ENCODE results near the gene PDGFD. TPM values are rescaled to one million over a fixed set of nuclear protein-coding genes. Genes with fewer than 3 reads are reported as not detected.

The PDGFD gene
- total RNA-seq = 19.6 TPM

DNA sequence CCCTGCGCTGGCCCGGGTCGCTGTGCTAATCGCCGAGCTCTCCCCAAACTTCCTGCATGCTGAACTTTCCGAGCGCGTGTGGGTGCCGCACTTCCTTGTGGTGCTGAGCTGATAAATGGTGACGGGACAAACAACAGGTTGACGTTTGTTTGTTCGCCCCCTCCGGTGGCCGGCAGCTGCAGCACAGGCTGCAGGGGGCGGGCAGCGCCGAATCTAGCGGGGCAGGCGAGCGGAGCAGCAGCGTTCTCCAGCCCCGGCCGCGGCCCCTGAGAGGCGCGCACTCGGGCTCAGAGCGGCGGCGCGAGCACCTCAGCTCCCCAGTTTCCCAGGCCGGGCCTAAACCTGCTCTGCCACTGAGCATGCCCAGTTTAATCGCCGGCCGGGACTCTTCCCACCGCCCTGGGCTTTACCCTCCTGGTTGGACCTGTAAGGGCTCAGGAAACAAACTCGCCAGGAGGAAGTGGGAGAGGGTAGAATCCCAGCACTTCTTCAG is at the start of gene PDGFD:
Gene PDGFD (minus strand): TSS at position 120 of the 493 bp plus-strand sequence.
- DNase-seq (ENCODE audit: low spot score) = peak; percentile 71
- ATAC-seq = peak; percentile 89
- intact Hi-C loops (cut with DNase I) = no loop called here

DNA sequence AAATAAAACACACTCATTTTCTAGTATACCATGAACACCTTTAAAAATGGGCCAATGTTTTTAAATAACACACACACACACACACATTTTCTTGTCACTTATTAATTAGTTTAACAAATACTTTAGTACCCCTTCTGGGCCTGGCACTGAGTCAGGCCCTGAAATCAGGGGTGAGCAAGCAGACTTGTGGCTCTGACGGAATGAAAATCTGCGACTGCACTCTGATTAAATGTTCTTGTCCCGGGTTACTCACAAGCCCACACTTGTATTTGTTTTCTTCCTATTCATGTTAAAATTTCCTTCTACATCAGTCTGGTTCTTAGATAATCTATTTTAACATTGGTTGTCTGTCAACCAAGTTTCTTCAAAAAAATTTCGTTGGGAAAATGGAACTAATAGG is 43.0 kb upstream of the PDGFD start:
- intact Hi-C loops (cut with DNase I) = no loop called here
- DNase-seq (ENCODE audit: low spot score) (no peak), ATAC-seq (no peak)

DNA sequence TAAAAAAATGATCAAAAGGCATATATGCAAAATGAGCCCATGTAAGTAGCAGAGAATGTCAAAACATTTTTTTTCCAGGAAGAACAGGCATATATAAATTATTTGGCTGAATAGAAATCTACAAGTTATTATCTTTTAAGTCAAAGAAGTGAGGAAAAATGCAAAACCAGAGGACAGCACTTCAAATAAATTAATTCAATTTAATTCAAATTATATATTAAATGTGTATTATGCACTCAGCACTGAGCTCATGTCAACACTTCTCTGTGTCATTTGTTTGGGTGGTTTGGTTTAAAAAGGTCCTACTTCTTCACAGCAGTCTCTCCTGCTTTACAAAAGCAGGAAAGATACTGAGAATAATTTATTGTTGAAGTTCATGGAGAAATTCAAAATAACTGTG is 41.9 kb upstream of the PDGFD start:
- ATAC-seq (no peak), DNase-seq (ENCODE audit: low spot score) (no peak)
- intact Hi-C loops (cut with DNase I) = no loop called here

DNA sequence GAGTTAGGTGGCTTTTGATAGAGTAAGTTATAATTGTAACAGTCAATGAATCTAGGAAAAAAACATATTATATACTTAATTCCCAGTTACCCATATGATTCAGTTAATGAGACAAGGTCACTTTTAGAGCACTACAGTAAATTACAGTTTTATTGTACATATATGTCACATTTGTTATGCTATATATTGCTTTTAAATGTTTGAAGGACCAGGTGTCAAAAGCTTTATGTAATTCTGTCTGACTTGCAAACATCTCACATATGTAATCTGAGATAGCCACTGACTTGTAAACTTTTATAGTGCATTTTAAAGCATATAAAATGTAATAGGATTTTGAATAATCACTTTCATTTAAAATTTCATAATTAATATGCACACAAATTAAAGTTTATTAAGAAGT is 36.7 kb upstream of the PDGFD start:
- ATAC-seq = no peak
- DNase-seq (ENCODE audit: low spot score) = no peak
- intact Hi-C loops (cut with DNase I) = no loop called here

DNA sequence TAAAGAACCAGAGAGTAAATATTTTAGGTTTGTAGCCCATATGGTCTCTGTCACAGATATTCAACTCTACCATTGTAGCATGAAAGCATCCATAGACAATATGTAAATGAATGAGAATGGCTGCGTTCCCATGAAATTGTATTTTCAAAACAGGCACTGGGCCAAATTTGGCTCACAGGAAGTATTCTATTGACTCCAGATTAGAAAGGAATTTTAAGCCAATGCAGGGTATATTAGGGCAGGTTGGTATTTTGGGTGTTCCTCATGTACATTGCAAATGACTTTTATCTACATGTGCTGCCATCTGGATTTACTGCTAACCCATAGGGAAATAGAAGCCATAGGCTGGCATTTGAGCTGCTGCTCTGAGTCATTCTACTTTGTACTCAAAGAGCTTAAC is 35.1 kb upstream of the PDGFD start:
- intact Hi-C loops (cut with DNase I) = no loop called here
- ATAC-seq (no peak), DNase-seq (ENCODE audit: low spot score) (no peak)

DNA sequence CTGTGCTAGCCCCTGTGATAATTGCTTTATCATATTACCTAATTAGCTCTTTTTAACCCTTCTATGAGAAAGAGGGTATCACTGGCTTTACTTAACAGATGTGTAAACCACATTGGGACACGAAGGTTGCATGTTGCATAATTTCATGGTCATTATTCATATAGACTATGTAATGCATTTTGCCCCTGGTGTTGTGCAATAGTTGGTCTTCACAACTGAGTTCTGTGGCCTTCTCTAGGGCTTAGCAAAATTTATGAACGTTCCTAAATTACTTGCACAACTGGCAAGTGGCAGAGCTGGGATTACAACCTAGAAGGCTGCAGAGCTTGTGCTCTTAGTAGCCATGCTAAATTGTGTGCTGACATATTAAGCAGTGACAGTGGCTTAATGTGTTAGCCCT is 34.6 kb upstream of the PDGFD start:
- DNase-seq (ENCODE audit: low spot score) = no peak
- no peak for ATAC-seq
- intact Hi-C loops (cut with DNase I) = no loop called here

DNA sequence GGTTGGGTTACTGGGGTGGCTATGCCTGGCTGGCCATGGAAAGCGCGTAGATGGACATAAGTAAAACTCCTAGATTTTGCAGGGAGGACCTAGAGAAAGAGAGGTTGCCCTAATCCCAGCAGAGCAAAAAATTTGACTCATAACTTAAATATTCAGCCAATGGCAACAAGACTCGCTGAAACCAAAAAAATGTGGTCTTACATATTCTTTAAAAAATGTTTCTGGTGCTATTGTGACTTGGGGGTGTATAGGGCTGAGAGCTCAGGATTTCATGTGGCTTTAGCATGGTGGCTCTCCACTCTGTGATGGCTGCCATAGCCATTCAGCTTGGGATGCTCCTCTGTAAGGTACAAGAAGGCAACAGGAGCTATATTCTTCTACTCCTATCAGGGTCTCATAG is 27.2 kb upstream of the PDGFD start:
- no peak for DNase-seq (ENCODE audit: low spot score)
- intact Hi-C loops (cut with DNase I) = no loop called here
- no peak for ATAC-seq

DNA sequence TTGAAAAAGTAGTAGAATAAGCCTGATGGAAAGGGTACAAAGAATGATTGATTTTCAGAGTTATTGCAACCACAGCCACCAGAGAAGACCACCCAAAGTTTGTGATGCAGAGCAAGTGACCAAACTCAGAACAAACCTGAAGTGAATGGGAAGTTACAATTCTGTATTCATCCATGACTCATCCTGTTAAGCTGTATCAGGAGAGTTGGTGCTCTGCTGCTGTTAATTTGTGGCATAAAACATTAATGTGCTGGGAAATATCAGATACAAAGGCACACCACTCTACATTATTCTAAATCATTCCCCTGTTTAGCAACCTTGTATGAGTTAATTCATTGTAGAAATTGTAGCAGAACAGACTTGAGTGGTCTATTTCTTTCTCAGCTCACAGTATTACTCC is 19.6 kb upstream of the PDGFD start:
- intact Hi-C loops (cut with DNase I) = no loop called here
- ATAC-seq (no peak), DNase-seq (ENCODE audit: low spot score) (no peak)

DNA sequence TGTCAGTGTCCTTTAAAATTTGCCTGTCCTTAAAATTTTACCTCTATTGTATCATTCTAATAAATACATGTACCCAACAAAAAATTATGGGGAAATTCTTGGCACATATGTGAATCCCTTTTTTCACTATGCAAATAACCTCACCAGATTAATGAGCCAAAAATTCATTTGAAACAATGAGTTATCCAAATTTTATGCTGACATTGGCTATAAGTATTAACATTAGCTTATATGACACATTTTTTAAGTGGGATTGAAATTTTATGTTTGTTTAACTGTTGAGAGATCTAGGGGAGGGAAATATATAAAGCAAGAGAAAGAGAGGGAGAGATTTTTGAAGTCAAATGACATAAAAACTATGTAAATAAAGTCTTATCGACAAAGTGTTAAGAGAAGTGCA is 11.8 kb upstream of the PDGFD start:
- DNase-seq (ENCODE audit: low spot score) (no peak), ATAC-seq (no peak)
- intact Hi-C loops (cut with DNase I) = loop anchor here (5.0 kb wide), 1 partner anchor 402 kb away; no protein-coding TSS in a partner anchor

DNA sequence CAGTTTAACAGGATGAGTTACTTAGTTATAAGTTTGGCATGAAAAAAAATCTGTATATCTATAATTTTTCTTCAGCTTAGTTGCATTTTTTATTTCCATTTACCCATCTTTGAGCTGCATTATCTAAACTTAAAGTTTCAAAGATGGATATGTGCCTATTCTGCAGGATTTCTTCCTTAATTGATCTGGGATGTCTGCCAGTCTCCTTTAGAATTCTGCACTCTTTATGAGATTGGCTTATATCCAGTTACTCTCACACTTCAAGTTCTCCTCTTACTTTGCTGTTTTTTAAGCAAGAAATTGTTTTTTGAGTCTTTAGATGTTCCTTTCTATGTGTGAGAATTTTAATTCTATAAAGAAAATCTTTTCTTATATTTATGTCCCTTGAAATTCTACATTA is 5.1 kb upstream of the PDGFD start:
- intact Hi-C loops (cut with DNase I) = no loop called here
- no peak for ATAC-seq
- DNase-seq (ENCODE audit: low spot score) = no peak

DNA sequence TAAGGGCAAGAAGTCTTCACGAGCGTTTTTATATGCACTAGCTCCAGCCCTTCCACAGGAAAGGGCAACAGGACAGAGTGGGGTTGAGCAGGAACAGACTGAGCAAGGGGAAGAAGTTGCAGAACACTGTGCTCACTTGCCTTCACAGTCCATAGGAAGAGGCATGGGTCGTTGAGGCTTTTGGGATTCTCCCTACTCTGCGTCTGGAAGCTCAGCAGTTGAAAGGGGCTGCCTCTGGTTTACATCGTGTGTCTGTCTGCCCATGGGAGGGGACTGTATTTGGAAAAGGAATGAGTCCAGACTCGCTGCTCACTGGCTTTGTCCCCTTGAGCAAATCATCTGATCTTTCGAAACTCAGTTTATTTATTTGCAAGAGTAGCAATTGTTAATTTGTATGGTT is 1.1 kb upstream of the PDGFD start:
- DNase-seq (ENCODE audit: low spot score) (no peak), ATAC-seq (no peak)
- intact Hi-C loops (cut with DNase I) = no loop called here

DNA sequence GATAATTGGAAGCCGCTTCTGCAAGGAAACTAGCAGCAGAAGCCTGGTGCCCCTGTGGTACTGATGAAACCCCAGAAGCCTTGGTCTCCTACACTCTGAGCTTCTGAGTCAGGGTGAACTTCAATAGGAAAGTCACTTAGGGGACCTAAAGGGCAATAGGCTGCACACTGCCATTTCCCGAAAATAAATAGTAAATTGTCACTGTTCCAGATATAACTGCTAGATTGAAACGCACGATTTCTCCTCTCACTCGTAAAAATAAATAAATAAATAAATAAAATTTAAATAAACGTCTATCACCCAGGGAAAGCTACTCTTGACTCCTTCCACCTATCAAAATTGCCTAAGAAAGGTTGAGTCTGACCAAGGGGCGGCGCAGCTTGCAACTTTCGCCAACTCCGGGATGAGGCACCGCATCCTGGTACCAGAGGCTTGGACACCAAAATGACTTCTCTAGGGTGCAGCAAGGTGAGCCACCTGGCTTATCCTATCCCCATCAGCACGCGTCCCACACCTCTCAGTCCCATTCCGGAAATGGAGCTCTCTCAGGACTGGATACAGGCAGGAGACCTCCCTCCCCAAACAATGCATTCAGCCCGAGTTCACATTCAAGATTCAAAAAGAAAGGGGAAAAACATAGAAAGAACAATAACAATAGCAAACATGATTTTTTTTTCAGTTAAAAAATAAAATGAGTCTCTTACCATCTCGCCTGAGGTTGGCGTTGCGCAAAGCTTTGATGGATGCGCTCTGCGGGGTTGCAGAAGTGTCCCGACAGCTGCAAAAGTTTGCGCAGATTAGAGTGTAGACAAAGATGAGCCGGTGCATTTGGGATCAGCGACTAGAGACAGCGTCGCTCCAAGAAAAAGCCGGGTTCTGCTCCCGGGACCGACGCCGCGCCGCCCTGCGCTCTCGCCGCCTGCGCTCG is 583 bp downstream of the PDGFD start:
- ATAC-seq (peak; percentile 66), DNase-seq (ENCODE audit: low spot score) (peak; percentile 62)
- intact Hi-C loops (cut with DNase I) = no loop called here

DNA sequence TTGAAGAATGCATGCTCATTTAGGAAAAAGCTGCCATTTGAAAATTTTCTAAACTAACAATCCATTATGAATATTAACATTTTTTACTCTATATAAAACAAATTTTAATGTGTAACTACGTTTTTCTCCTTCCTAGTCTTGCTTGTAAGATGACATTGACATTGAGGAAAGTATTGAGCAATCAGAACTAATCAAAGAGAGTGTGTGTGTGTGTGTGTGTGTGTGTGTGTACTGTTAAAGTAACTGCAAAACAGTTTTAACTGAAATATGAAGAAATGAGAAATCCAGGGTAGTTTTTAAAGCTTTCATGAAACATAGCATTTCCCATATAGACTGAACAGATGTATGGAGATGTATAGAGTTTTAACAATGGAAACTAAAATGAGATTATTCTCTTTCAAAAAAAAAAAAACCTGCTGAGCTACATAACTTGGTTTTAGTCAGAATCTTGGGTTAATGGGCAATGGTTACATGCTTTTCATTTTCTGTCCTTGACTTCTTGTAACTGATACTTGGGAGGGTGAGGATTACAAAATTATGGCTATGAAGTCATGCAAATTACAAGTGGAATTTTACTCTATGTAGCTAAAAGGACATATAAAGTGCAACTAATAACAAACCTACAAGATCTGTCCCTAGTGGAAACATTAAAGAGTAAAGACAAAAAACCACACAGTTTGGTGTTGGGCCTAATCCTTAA is 2.0 kb downstream of the PDGFD start:
- ATAC-seq (no peak), DNase-seq (ENCODE audit: low spot score) (no peak)
- intact Hi-C loops (cut with DNase I) = no loop called here

DNA sequence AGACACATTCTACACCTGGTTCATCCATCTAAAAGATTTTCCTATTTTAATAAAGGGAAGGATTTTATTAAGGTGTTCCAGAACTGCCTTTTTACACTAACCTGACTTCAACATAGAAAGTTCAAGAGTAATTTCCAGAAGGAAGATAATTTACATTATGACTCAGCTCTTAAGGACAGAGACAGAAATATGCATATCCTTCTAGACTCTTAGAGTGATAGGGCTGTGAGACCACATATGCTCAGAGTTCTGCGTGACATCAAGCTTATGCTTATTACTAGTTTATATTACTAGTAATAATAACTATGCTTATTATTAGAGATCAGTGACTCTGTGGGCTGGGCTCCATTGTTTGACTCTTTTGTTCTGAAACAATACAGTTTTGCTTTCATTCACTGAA is 4.6 kb downstream of the PDGFD start:
- intact Hi-C loops (cut with DNase I) = no loop called here
- ATAC-seq = no peak
- no peak for DNase-seq (ENCODE audit: low spot score)

DNA sequence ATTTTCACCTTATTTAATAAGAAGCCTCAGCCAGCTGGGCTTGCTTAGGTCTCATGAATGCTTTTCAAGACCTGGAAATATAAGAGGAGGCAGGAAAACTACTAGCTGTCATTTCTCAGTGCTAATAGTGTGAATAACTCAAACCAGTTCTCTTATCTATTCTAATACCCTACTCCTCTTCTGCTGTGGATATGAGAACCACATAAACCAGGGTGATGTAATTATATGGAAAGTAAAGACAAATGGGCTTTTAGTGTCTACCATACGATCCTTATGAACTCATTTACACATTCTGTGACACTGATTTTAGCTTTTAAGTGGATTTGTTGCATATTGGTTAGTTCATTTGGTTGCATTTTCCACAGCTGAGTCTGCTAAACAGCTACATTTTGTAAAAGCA is 8.6 kb downstream of the PDGFD start:
- intact Hi-C loops (cut with DNase I) = no loop called here
- ATAC-seq (no peak), DNase-seq (ENCODE audit: low spot score) (no peak)

DNA sequence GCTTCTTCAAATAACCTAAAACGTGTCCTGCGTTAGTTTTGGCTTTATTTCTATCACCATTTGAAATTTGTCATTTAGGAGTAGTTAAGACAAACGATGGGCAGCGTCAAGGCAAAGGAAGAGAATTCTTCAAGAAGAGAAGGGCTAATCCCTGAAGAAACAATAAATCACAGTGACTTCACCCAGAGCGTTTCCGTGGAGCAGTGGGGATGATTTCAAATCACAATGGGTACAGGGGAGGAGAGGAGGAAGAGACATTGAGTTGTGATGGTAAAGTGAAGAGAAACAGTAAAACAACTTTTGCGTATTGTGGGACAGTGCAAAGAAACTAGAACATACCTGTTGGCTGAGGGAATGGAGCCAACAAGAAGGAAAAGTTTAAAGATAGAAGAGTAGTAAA is 9.7 kb downstream of the PDGFD start:
- no peak for DNase-seq (ENCODE audit: low spot score)
- intact Hi-C loops (cut with DNase I) = no loop called here
- ATAC-seq = no peak

DNA sequence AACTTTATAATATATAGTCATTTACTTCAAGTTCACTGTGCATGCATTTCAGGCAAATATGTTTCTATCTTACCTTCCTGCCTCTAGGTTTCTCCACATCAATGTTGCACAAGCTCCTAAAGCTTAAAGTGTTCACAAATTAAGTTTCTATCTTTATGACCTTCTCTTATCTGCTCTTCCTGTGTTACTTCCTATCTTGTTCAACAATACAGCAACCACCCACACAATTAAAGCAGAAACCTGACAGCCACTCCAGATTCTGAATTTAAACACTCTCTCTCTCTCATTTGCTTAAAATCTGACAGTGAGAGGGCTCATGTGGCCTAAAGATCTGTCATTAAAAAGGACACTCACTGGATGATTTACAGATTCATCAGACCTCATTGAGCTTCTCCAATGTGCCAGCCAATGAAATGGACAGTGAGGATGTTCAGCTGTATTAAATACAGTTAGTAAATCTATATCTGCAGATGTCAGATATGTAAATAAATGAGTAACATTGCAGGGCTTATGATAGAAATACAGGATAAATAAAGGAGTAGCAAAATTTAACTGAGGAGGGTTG is 10.9 kb downstream of the PDGFD start:
- DNase-seq (ENCODE audit: low spot score) = no peak
- ATAC-seq = no peak
- intact Hi-C loops (cut with DNase I) = no loop called here

DNA sequence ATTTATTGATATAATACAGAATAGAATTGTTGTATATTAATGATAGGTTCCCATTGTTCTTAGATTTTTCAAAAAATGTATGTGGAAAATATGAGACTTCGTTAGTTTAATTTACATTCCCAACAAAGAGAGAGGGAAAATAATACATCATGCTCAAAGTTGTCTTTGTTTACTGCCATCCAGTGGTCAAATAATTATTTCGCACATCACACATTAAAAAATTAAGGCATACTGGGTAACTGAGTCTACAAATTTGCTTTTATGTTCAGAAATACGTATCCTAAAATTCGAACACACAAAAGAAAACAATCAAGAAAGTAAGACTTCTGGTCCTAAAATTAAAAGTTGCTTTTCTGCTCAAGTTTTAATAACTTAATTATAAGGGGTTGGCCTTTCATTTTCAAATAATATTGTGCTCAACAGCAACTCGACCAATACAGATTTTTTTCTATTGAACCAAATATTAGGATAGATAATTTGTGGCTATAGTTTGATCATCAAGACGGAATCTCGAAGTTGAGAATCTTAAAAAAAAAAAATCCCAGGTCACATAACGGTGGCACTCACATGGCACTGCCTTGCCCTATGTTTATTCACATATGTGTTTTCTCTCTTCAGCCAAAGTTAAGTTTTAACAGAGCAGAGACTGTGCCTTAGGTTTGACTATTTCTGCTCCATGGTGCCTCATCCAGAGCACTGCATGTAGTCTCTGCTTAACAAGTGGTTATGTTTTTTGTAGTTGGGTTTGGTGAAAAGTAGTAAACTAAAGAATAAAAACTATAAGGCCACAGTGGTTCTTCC is 12.3 kb downstream of the PDGFD start:
- intact Hi-C loops (cut with DNase I) = no loop called here
- ATAC-seq (no peak), DNase-seq (ENCODE audit: low spot score) (no peak)

DNA sequence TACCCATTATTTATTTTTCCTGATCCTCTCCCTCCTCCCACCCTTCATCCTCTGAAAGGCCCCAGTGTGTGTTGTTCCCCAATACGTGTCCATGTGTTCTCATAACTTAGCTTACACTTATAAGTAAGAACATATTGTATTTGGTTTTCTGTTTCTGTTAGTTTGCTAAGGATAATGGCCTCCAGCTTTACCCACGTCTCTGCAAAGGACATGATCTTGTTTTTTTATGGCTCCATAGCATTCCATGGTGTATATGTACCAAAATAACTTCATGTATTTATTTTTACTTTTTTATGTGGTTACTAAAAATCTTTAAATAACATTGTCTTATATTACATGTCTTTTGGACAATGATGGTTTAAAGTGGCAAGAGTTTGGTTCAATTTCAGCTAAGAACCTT is 15.2 kb downstream of the PDGFD start:
- DNase-seq (ENCODE audit: low spot score) = no peak

More for the DNA sequence above, 15.2 kb downstream of the PDGFD start:
- intact Hi-C loops (cut with DNase I) = no loop called here
- ATAC-seq = no peak

Data from sciatic nerve (tissue), 2 donors.